Ishikawa (cell line): ENCODE measurements around the gene SCTR.

ENCODE experiments used
- REST ChIP-seq: IDR thresholded peaks from 2 replicates; pipeline ENCODE4 v1.6.1; 2012; ENCODE audit warnings: low read depth, mild to moderate bottlenecking
- USF1 ChIP-seq: IDR thresholded peaks from 2 replicates; pipeline ENCODE4 v1.6.1; 2012

GRCh38 chr2:119495948-119496347, 28.3 kb downstream of the SCTR start:
- TF ChIP-seq REST (no peak), USF1 (no peak)
